ENCODE measurements around the gene NPVF.

NPVF gene

DNA sequence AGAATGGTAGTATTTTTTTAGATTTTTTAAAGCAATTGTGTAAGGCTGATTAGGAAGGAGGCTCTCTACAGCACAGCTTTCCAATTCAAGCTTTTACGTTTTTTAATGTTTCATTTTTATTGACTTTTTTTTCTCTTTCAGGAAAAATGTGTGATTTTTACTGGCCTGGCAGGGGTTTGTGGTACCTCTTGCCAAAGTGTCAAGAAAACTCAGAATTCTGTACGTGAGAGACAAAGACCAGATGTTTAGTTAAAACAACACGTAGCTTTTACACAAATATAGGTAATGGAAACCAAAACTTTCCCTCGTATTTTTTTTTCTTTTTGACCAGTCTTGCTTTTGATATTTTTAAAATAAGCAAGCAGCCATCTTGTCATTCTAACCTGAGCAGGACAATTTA is 6.0 kb upstream of the NPVF start:
- H3K4me2 ChIP-seq (ENCODE audit: low read depth, low read length, poor library complexity, severe bottlenecking) = no peak overlapping the region
- no peak overlapping the region for H2AFZ ChIP-seq (ENCODE audit: low read depth, low read length, severe bottlenecking)
- H3K9me3 ChIP-seq (ENCODE audit: insufficient read depth, low read length) = no peaks in the 10 kb centered on the region
- H3K79me2 ChIP-seq (ENCODE audit: insufficient read depth, low read length) = no peaks in the 10 kb centered on the region
- no peaks in the 10 kb centered on the region for H3F3A ChIP-seq (ENCODE audit: insufficient read depth)
- no peaks in the 10 kb centered on the region for H3K9me2 ChIP-seq (replicated peaks; ENCODE audit: insufficient read depth, low read length)
- no peak overlapping the region for H3K4me3 ChIP-seq (ENCODE audit: insufficient read depth, low read length, poor library complexity, severe bottlenecking)
- no peak overlapping the region for H3K27ac ChIP-seq (ENCODE audit: low read depth, low read length)
- H3K27me3 ChIP-seq (ENCODE audit: low read length) = no peaks in the 10 kb centered on the region
- H3K36me3 ChIP-seq (ENCODE audit: low read length) = no peaks in the 10 kb centered on the region
- TF ChIP-seq EZH2phosphoT487 (conservative IDR thresholded peaks at IDR 0.05; ENCODE audit: low read length) = no peak
- TF ChIP-seq, protein P1, sequence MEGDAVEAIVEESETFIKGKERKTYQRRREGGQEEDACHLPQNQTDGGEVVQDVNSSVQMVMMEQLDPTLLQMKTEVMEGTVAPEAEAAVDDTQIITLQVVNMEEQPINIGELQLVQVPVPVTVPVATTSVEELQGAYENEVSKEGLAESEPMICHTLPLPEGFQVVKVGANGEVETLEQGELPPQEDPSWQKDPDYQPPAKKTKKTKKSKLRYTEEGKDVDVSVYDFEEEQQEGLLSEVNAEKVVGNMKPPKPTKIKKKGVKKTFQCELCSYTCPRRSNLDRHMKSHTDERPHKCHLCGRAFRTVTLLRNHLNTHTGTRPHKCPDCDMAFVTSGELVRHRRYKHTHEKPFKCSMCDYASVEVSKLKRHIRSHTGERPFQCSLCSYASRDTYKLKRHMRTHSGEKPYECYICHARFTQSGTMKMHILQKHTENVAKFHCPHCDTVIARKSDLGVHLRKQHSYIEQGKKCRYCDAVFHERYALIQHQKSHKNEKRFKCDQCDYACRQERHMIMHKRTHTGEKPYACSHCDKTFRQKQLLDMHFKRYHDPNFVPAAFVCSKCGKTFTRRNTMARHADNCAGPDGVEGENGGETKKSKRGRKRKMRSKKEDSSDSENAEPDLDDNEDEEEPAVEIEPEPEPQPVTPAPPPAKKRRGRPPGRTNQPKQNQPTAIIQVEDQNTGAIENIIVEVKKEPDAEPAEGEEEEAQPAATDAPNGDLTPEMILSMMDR (IDR thresholded peaks at IDR 0.05; ENCODE audit: insufficient read depth, low read length, poor library complexity, severe bottlenecking) = no peak
- no peaks in the 10 kb centered on the region for H4K20me1 ChIP-seq (ENCODE audit: low read depth, low read length)
- H3K9ac ChIP-seq (ENCODE audit: low read length) = no peak overlapping the region

DNA sequence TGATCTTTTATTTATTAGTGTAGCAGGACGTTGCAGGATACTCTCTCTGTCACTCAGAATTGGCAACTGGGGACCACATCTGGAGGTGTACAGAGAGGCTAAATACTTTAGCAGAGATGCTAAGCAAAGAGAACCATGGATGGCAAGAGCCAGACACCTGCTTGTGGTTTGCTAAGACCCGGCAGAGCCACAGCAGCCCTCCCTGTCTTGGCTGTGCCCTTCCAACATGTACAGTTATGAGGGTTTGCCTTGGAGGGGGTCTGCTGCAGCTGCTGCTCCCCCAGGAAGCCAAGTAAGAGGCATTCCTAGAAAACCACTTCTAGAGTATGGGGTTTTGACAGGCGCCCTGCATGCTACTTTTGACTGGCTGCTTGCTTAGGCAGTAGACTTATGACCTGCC is 5.1 kb downstream of the NPVF start:
- no peaks in the 10 kb centered on the region for H3K36me3 ChIP-seq (ENCODE audit: low read length)
- H4K20me1 ChIP-seq (ENCODE audit: low read depth, low read length) = no peaks in the 10 kb centered on the region
- peaks cover 7% of the 10 kb centered on the region; the same call in 1 of the 2 replicates for H3K27me3 ChIP-seq (ENCODE audit: low read length)
- H2AFZ ChIP-seq (ENCODE audit: low read depth, low read length, severe bottlenecking) = no peak overlapping the region
- TF ChIP-seq EZH2phosphoT487 (conservative IDR thresholded peaks at IDR 0.05; ENCODE audit: low read length) = no peak
- TF ChIP-seq, protein P1 (IDR thresholded peaks at IDR 0.05; ENCODE audit: insufficient read depth, low read length, poor library complexity, severe bottlenecking) = no peak
- no peaks in the 10 kb centered on the region for H3F3A ChIP-seq (ENCODE audit: insufficient read depth)
- no peaks in the 10 kb centered on the region for H3K79me2 ChIP-seq (ENCODE audit: insufficient read depth, low read length)
- H3K4me2 ChIP-seq (ENCODE audit: low read depth, low read length, poor library complexity, severe bottlenecking) = no peak overlapping the region
- H3K9ac ChIP-seq (ENCODE audit: low read length) = no peak overlapping the region
- no peaks in the 10 kb centered on the region for H3K9me2 ChIP-seq (replicated peaks; ENCODE audit: insufficient read depth, low read length)
- no peaks in the 10 kb centered on the region for H3K9me3 ChIP-seq (ENCODE audit: insufficient read depth, low read length)
- no peak overlapping the region for H3K27ac ChIP-seq (ENCODE audit: low read depth, low read length)
- no peak overlapping the region for H3K4me3 ChIP-seq (ENCODE audit: insufficient read depth, low read length, poor library complexity, severe bottlenecking)

DNA sequence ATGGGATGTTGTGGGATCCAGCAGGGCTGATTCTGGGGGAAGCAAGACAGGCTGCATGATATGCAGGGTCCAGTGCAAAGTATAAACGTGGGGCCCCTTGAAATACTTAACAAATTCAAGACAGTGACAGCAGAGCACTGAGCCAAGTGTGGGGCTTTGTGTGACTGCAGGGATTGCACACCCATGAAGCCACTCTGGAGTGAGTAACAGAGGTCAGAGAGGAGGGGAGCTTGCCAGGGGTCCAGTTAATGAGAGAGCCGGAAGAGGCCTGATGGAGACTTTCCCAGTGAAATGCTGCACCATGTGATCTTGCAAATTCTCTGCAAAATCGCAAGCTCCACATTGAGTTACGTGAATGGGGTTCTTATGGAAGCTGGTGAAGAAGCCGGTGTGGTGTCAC is 5.6 kb downstream of the NPVF start:
- TF ChIP-seq, protein P1 (IDR thresholded peaks at IDR 0.05; ENCODE audit: insufficient read depth, low read length, poor library complexity, severe bottlenecking) = no peak
- no peak for TF ChIP-seq EZH2phosphoT487 (conservative IDR thresholded peaks at IDR 0.05; ENCODE audit: low read length)
- Histone ChIP-seq H3K27ac (ENCODE audit: low read depth, low read length) (no peak overlapping the region), H3K4me3 (ENCODE audit: insufficient read depth, low read length, poor library complexity, severe bottlenecking) (no peak overlapping the region), H3K27me3 (ENCODE audit: low read length) (peaks cover 6% of the 10 kb centered on the region; the same call in 1 of the 2 replicates), H3K9me3 (ENCODE audit: insufficient read depth, low read length) (no peaks in the 10 kb centered on the region), H4K20me1 (ENCODE audit: low read depth, low read length) (no peaks in the 10 kb centered on the region), H3F3A (ENCODE audit: insufficient read depth) (no peaks in the 10 kb centered on the region), H3K9me2 (replicated peaks; ENCODE audit: insufficient read depth, low read length) (no peaks in the 10 kb centered on the region), H3K79me2 (ENCODE audit: insufficient read depth, low read length) (no peaks in the 10 kb centered on the region), H2AFZ (ENCODE audit: low read depth, low read length, severe bottlenecking) (no peak overlapping the region), H3K36me3 (ENCODE audit: low read length) (no peaks in the 10 kb centered on the region), H3K4me2 (ENCODE audit: low read depth, low read length, poor library complexity, severe bottlenecking) (no peak overlapping the region), H3K9ac (ENCODE audit: low read length) (no peak overlapping the region)

Measured in SU-DHL-6 (cell line).